H9 (cell line): ENCODE data around the gene WSB2. TPM values are rescaled to one million over a fixed set of nuclear protein-coding genes. Genes with fewer than 3 reads are reported as not detected.

ENCODE experiments used
- DNase-seq: peaks from one replicate; pipeline ENCODE4 v3.0.0-alpha.2; 2017
- H2AFZ ChIP-seq: one replicate; pipeline ENCODE4 v1.6.1; 2013; ENCODE audit warnings: mild to moderate bottlenecking, low read length, control low read depth, moderate library complexity
- H2AK5ac ChIP-seq: 2 replicates; pipeline ENCODE4 v1.6.1; 2013; ENCODE audit warnings: low read length, control low read depth, mixed read lengths; ENCODE audit not compliant: insufficient read length
- H2BK120ac ChIP-seq: one replicate; pipeline ENCODE4 v1.6.1; 2013; ENCODE audit warnings: low read depth, mild to moderate bottlenecking, low read length, control low read depth, inconsistent platforms; ENCODE audit not compliant: poor library complexity, severe bottlenecking
- H2BK12ac ChIP-seq: 2 replicates; pipeline ENCODE4 v1.6.1; 2013; ENCODE audit warnings: low read length, control low read depth, mixed read lengths, low read depth; ENCODE audit not compliant: insufficient read length
- H2BK15ac ChIP-seq: 2 replicates; pipeline ENCODE4 v1.6.1; 2013; ENCODE audit warnings: low read depth, low read length, control low read depth
- H2BK20ac ChIP-seq: one replicate; pipeline ENCODE4 v1.6.1; 2013; ENCODE audit warnings: low read depth, mild to moderate bottlenecking, low read length, control low read depth, inconsistent platforms; ENCODE audit not compliant: poor library complexity, severe bottlenecking
- H2BK5ac ChIP-seq: 2 replicates; pipeline ENCODE4 v1.6.1; 2013; ENCODE audit warnings: low read length, control low read depth, mixed read lengths; ENCODE audit not compliant: insufficient read length
- H3K14ac ChIP-seq: 2 replicates; pipeline ENCODE4 v1.6.1; 2013; ENCODE audit warnings: low read length, control low read depth; ENCODE audit not compliant: insufficient read depth
- H3K18ac ChIP-seq: 2 replicates; pipeline ENCODE4 v1.6.1; 2013; ENCODE audit warnings: low read depth, mild to moderate bottlenecking, mixed read lengths, low read length, control low read depth; ENCODE audit not compliant: insufficient read length
- H3K23ac ChIP-seq: 2 replicates; pipeline ENCODE4 v1.6.1; 2013; ENCODE audit warnings: low read length, control low read depth, mixed read lengths, low read depth; ENCODE audit not compliant: insufficient read length
- H3K23me2 ChIP-seq: 2 replicates; pipeline ENCODE4 v1.6.1; 2013; ENCODE audit warnings: low read depth, mild to moderate bottlenecking, mixed read lengths, low read length, control low read depth; ENCODE audit not compliant: insufficient read length, poor library complexity, severe bottlenecking
- H3K27ac ChIP-seq: 2 replicates; pipeline ENCODE4 v1.5.1; 2013; ENCODE audit warnings: low read length, control low read depth, mixed read lengths, low read depth; ENCODE audit not compliant: insufficient read length
- H3K27me3 ChIP-seq: 2 replicates; pipeline ENCODE4 v1.6.1; 2013; ENCODE audit warnings: low read length, control low read depth, inconsistent platforms; ENCODE audit not compliant: insufficient read depth
- H3K4ac ChIP-seq: 2 replicates; pipeline ENCODE4 v1.6.1; 2013; ENCODE audit warnings: low read depth, mild to moderate bottlenecking, control low read depth, inconsistent platforms, low read length, moderate library complexity
- H3K4me1 ChIP-seq: 2 replicates; pipeline ENCODE4 v1.6.1; 2013; ENCODE audit warnings: low read length, control low read depth, inconsistent platforms; ENCODE audit not compliant: insufficient read depth
- H3K4me2 ChIP-seq: 2 replicates; pipeline ENCODE4 v1.6.1; 2013; ENCODE audit warnings: low read length, control low read depth, mixed read lengths; ENCODE audit not compliant: insufficient read length, insufficient read depth
- H3K56ac ChIP-seq: 2 replicates; pipeline ENCODE4 v1.6.1; 2013; ENCODE audit warnings: low read depth, mild to moderate bottlenecking, mixed read lengths, low read length, control low read depth; ENCODE audit not compliant: insufficient read length
- H3K79me1 ChIP-seq: 2 replicates; pipeline ENCODE4 v1.6.1; 2013; ENCODE audit warnings: low read depth, mild to moderate bottlenecking, moderate library complexity, low read length, control low read depth, inconsistent platforms; ENCODE audit not compliant: insufficient read depth, poor library complexity, severe bottlenecking
- H3K79me2 ChIP-seq: 2 replicates; pipeline ENCODE4 v1.6.1; 2013; ENCODE audit warnings: low read length, control low read depth, inconsistent platforms; ENCODE audit not compliant: insufficient read depth
- H3K9ac ChIP-seq: 2 replicates; pipeline ENCODE4 v1.6.1; 2013; ENCODE audit warnings: low read length, control low read depth, mixed read lengths; ENCODE audit not compliant: insufficient read length; ENCODE audit errors: extremely low read depth
- H3K9me3 ChIP-seq: one replicate; pipeline ENCODE4 v1.6.1; 2013; ENCODE audit warnings: low read depth, low read length, inconsistent platforms; ENCODE audit not compliant: control insufficient read depth
- H3T11ph ChIP-seq: one replicate; pipeline ENCODE4 v1.6.1; 2013; ENCODE audit warnings: mild to moderate bottlenecking, low read length, control low read depth, inconsistent platforms
- H4K20me1 ChIP-seq: one replicate; pipeline ENCODE4 v1.6.1; 2013; ENCODE audit not compliant: control insufficient read depth, insufficient read length, insufficient read depth
- H4K5ac ChIP-seq: 2 replicates; pipeline ENCODE4 v1.6.1; 2013; ENCODE audit warnings: low read depth, mild to moderate bottlenecking, mixed read lengths, low read length, control low read depth; ENCODE audit not compliant: insufficient read length
- H4K8ac ChIP-seq: replicated peaks from 2 replicates; pipeline ENCODE4 v1.6.1; 2013; ENCODE audit warnings: low read length, control low read depth, mixed read lengths, low read depth; ENCODE audit not compliant: insufficient read length
- H4K91ac ChIP-seq: 2 replicates; pipeline ENCODE4 v1.6.1; 2013; ENCODE audit warnings: low read depth, mild to moderate bottlenecking, moderate library complexity, mixed read lengths, low read length, control low read depth; ENCODE audit not compliant: insufficient read length
- H3K27ac Mint-ChIP-seq, 3 experiments: 2 replicates in 2 of 3; 3 replicates in 1 of 3; pipeline ENCODE4 v1.8.0; 2020 to 2021; ENCODE audit warnings: mixed read lengths in 3 of 3, mild to moderate bottlenecking in 1 of 3, moderate library complexity in 1 of 3
- H3K27me3 Mint-ChIP-seq: 2 replicates; pipeline ENCODE4 v1.8.0; 2021; ENCODE audit warnings: low read depth, mild to moderate bottlenecking, moderate library complexity, mixed read lengths
- H3K36me3 Mint-ChIP-seq, 3 experiments: 2 replicates in 2 of 3; 3 replicates in 1 of 3; pipeline ENCODE4 v1.8.0; 2020 to 2021; ENCODE audit warnings: low read depth in 3 of 3, mixed read lengths in 3 of 3; ENCODE audit not compliant: insufficient read depth in 1 of 3
- H3K4me1 Mint-ChIP-seq, 2 experiments: 2 replicates each; pipeline ENCODE4 v1.8.0; 2020; ENCODE audit warnings: mixed read lengths in 2 of 2
- H3K4me3 Mint-ChIP-seq, 2 experiments: 2 replicates in 1 of 2; 3 replicates in 1 of 2; pipeline ENCODE4 v1.8.0; 2020 to 2021; ENCODE audit warnings: mild to moderate bottlenecking in 2 of 2, mixed read lengths in 2 of 2, moderate library complexity in 1 of 2
- H3K9me3 Mint-ChIP-seq, 2 experiments: 2 replicates in 1 of 2; 3 replicates in 1 of 2; pipeline ENCODE4 v1.8.0; 2020; ENCODE audit warnings: mild to moderate bottlenecking in 2 of 2, mixed read lengths in 2 of 2, moderate library complexity in 1 of 2
- WGBS: extraction: QIAGEN DNeasy Blood & Tissue Kit; methylation state at CpG from one replicate; pipeline ENCODE4 v1.1.7; 2013; ENCODE audit warnings: missing lambda C conversion rate, low lambda C conversion rate, mixed read lengths; ENCODE audit not compliant: insufficient read length; ENCODE audit errors: extremely low coverage; 5-methylcytosine and 5-hydroxymethylcytosine counted together
- total RNA-seq: library from RNA; stranded (reverse); gene quantifications from 2 replicates; pipeline ENCODE4 v1.2.1, GENCODE V29; 2021
- TF ChIP-seq, protein P1 (sequence below): fragments of 200-600 bp; sonication (generic); conservative IDR thresholded peaks from 3 replicates; pipeline ENCODE4 v1.8.0; 2021; ENCODE audit warnings: antibody characterized with exemption, mild to moderate bottlenecking

The WSB2 gene
- total RNA-seq, 1 experiment from 2014 or later = 58.6 TPM

DNA sequence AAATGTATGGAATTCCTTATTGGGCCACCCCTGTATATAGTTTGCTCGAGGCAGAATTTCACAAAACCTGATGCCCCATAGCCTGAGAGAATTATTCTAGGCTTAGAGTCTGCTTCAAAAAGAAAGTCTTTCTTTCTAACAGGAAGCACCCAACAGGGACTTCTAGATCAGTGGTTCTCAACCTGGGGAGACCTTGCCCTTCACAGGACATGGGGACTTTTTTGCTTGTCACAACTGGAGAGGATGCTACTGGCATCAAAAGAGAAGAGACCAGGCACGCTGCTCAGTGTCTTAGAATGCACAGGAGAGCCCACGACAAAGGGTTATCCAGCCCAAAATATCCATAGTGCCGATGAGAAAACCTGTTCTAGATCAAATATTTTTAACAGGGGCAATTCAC is 18.9 kb downstream of the WSB2 start:
- H4K8ac ChIP-seq = no peak overlapping the region
- H4K91ac ChIP-seq = no peak overlapping the region
- no peaks in the 10 kb centered on the region for H3K4me1 ChIP-seq
- DNase-seq = no peak
- H4K5ac ChIP-seq = no peak overlapping the region
- WGBS = no CpG with 5 or more reads among the region's 4 CpGs
- H2BK5ac ChIP-seq = no peak overlapping the region
- no peak overlapping the region for H2BK12ac ChIP-seq
- no peak overlapping the region for H2BK120ac ChIP-seq
- no peak overlapping the region for H2BK15ac ChIP-seq
- TF ChIP-seq, protein P1, sequence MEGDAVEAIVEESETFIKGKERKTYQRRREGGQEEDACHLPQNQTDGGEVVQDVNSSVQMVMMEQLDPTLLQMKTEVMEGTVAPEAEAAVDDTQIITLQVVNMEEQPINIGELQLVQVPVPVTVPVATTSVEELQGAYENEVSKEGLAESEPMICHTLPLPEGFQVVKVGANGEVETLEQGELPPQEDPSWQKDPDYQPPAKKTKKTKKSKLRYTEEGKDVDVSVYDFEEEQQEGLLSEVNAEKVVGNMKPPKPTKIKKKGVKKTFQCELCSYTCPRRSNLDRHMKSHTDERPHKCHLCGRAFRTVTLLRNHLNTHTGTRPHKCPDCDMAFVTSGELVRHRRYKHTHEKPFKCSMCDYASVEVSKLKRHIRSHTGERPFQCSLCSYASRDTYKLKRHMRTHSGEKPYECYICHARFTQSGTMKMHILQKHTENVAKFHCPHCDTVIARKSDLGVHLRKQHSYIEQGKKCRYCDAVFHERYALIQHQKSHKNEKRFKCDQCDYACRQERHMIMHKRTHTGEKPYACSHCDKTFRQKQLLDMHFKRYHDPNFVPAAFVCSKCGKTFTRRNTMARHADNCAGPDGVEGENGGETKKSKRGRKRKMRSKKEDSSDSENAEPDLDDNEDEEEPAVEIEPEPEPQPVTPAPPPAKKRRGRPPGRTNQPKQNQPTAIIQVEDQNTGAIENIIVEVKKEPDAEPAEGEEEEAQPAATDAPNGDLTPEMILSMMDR = no peak
- H3K4me1 Mint-ChIP-seq = peaks cover 0 to 9% of the 10 kb centered on the region in 2 experiments; a peak in 2 of 4 replicates
- H2AFZ ChIP-seq = no peak overlapping the region
- no peak overlapping the region for H3K9ac ChIP-seq
- no peaks in the 10 kb centered on the region for H3K9me3 ChIP-seq
- H3K9me3 Mint-ChIP-seq = no peaks in the 10 kb centered on the region
- H3K27ac Mint-ChIP-seq = no peak overlapping the region
- H3K18ac ChIP-seq = no peak overlapping the region
- no peak overlapping the region for H3K4ac ChIP-seq
- H3T11ph ChIP-seq = no peak overlapping the region
- no peak overlapping the region for H3K23ac ChIP-seq
- H3K79me1 ChIP-seq = no peaks in the 10 kb centered on the region
- no peaks in the 10 kb centered on the region for H3K23me2 ChIP-seq
- no peak overlapping the region for H2AK5ac ChIP-seq
- no peak overlapping the region for H3K27ac ChIP-seq
- H3K27me3 ChIP-seq = no peaks in the 10 kb centered on the region
- H3K36me3 Mint-ChIP-seq = peaks cover 40 to 89% (median 62%) of the 10 kb centered on the region in 3 experiments
- no peak overlapping the region for H3K4me2 ChIP-seq
- H3K27me3 Mint-ChIP-seq = no peaks in the 10 kb centered on the region
- H3K79me2 ChIP-seq = no peaks in the 10 kb centered on the region
- no peaks in the 10 kb centered on the region for H4K20me1 ChIP-seq
- no peak overlapping the region for H3K14ac ChIP-seq
- H3K56ac ChIP-seq = no peak overlapping the region
- no peak overlapping the region for H2BK20ac ChIP-seq
- H3K4me3 Mint-ChIP-seq = no peak overlapping the region
